Measurements from ENCODE around the gene DGKH. TPM values are rescaled to one million over a fixed set of nuclear protein-coding genes. Genes with fewer than 3 reads are reported as not detected.

The DGKH gene
- total and polyA plus RNA-seq, 2 of the 13 experiments (the other 11 are each of a cell fraction or from before 2014, with no cell fraction given) = 0.01 to 0.13 TPM

GRCh38 chr13:42176294-42176693, 127.8 kb downstream of the DGKH start:
- H3K27me3 ChIP-seq (ENCODE audit: control insufficient read depth in 1 of 2, insufficient read depth in 2 of 2, low read length in 2 of 2) = no peaks in the 10 kb centered on the region
- H3K4me1 ChIP-seq (ENCODE audit: insufficient read depth, low read length) = no peaks in the 10 kb centered on the region
- H4K20me1 ChIP-seq (ENCODE audit: insufficient read depth, low read length) = no peaks in the 10 kb centered on the region
- TF ChIP-seq ZNF691 (CRISPR knock-in tag; IDR thresholded peaks at IDR 0.05; ENCODE audit: borderline replicate concordance, low read depth) = no peak
- no peak for TF ChIP-seq RNF219 (CRISPR knock-in tag; IDR thresholded peaks at IDR 0.05)
- no peak for TF ChIP-seq SP1 (IDR thresholded peaks at IDR 0.05)
- no peak for TF ChIP-seq SP1 (CRISPR knock-in tag; IDR thresholded peaks at IDR 0.05)
- no peak for TF ChIP-seq ZNF841 (CRISPR knock-in tag; IDR thresholded peaks at IDR 0.05; ENCODE audit: borderline replicate concordance)
- TF ChIP-seq KMT2A (CRISPR knock-in tag; IDR thresholded peaks at IDR 0.05) = no peak
- no peak for TF ChIP-seq ELF4 (CRISPR knock-in tag; IDR thresholded peaks at IDR 0.05; ENCODE audit: borderline replicate concordance)
- TF ChIP-seq ZNF142 (CRISPR knock-in tag; IDR thresholded peaks at IDR 0.05) = no peak
- no peak for TF ChIP-seq ZNF879 (CRISPR knock-in tag; IDR thresholded peaks at IDR 0.05)
- no peak for TF ChIP-seq ZNF207 (IDR thresholded peaks at IDR 0.05; ENCODE audit: borderline replicate concordance)
- no peak for TF ChIP-seq ZSCAN5A (CRISPR knock-in tag; IDR thresholded peaks at IDR 0.05; ENCODE audit: borderline replicate concordance)
- ChIA-PET CTCF (ENCODE audit: low intra/inter-chr PET ratio, low total read pairs) (no interaction called here), POLR2A (no interaction called here)
- DNase-seq (ENCODE audit: low spot score) (no peak), ATAC-seq (no peak), FAIRE-seq (no peak)
- no peak overlapping the region for H2AFZ ChIP-seq (ENCODE audit: low read length)
- no peaks in the 10 kb centered on the region for H3K79me2 ChIP-seq (ENCODE audit: insufficient read depth, low read length)
- intact Hi-C loops (cut with micrococcal nuclease; ENCODE audit: unreplicated experiment) = no loop called here
- H3K9me3 ChIP-seq (ENCODE audit: low read length) = no peaks in the 10 kb centered on the region
- no peaks in the 10 kb centered on the region for H3K36me3 ChIP-seq (replicated peaks in 1 of 2; ENCODE audit: control insufficient read depth in 1 of 2, insufficient read depth in 2 of 2, low read length in 2 of 2)
- in situ Hi-C loops (cut with HindIII; ENCODE audit: extremely low pct_ligation_motif_present, low pct_unique_long_range_greater_than_20kb) = no loop called here
- no peak overlapping the region for H3K4me2 ChIP-seq (ENCODE audit: low read depth, low read length)
- H3K4me3 ChIP-seq (replicated peaks in 1 of 3; ENCODE audit: insufficient read depth in 1 of 3, low read depth in 2 of 3, low read length in 3 of 3) = no peak overlapping the region
- H3K9ac ChIP-seq (ENCODE audit: insufficient read depth, low read depth, low read length) = no peak overlapping the region
- no peak overlapping the region for H3K27ac ChIP-seq (ENCODE audit: extremely low read length, insufficient read depth, low read length)
- BruUV-seq (replicated peaks) = no TSS peak
